ENCODE data around the gene OR4K15.
A peak's percentile ranks its signal among the peaks of the same experiment; 100 is the strongest.

The OR4K15 gene

DNA sequence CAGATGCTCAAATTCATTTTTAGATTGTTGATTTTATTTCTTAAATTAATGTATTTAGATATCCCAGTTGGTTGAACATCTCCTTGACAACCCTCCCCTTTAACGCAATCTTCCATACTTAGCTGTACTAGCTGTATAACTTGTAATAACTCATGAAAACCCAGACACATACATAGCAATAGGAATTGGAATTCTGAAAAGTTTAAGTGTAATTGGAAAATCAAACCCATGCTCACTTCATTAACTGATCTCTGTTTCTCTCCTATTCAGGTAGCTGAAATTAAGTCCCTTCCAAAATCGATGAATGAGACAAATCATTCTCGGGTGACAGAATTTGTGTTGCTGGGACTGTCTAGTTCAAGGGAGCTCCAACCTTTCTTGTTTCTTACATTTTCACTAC, at the start of gene OR4K15:
TSS of gene OR4K15 (plus strand) at position 301 of the 400 bp plus-strand sequence. CDS start at position 301, 0 bp downstream.
- no peak for TF ChIP-seq CTCF (IDR thresholded peaks at IDR 0.05)

DNA sequence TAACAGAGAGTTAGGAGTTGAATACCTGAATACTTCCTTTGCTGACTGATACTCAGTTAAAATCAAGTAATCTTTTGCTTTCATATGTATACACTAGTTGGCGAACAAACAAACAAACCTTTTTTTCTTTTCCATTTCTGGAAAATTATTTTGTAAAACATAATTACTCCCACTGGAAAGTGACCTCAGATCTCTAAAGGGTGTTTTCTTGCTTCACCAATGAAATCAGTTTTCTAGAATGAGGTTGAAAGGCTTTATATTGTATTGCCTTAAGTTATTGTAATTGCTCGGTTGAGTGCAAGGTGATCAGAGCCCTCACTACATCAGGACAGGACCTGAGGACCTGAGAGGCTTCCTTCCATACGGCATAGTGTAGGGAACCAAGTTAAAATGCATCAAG, 44.8 kb upstream of the OR4K15 start, which contains the start of gene OR4K1:
TSS of gene OR4K1 (plus strand) at position 301 of the 400 bp plus-strand sequence. CDS start 4,750 bp downstream, outside the sequence.
- TF ChIP-seq CTCF (IDR thresholded peaks at IDR 0.05): no peak

GRCh38 chr14:19941668-19942067, 33.7 kb upstream of the OR4K15 start:
- TF ChIP-seq CTCF (IDR thresholded peaks at IDR 0.05): no peak

- peak; percentile 37; the same call in 1 of the 2 replicates for TF ChIP-seq CTCF (IDR thresholded peaks at IDR 0.05)
Measured at GRCh38 chr14:19947413-19948090, 27.8 kb upstream of the OR4K15 start.

DNA sequence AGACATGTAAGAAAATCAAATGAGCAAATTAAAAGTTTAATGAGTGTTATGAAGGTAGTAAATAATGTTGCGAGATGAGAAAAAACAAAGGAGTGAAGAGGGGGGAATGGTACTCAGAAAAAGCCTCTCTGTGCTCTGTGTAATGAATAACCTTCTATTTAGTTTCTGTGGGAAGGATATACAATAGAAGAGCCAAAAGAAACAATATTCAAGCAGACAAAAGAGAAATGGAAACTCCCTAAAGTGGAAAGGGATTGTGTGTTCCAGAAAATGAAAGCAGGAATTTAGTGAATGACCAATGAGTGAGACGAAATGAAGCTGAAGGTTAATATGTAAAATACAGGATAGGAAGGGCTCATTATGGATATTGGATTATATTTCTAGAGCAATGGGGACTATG, 26.2 kb upstream of the OR4K15 start:
- TF ChIP-seq CTCF (IDR thresholded peaks at IDR 0.05): no peak

GRCh38 chr14:19974844-19975243, 547 bp upstream of the OR4K15 start:
- TF ChIP-seq CTCF (IDR thresholded peaks at IDR 0.05): no peak

- TF ChIP-seq CTCF (IDR thresholded peaks at IDR 0.05): no peak
Measured at GRCh38 chr14:19993438-19993837, 18.0 kb downstream of the OR4K15 start.

All from LNCAP (cell line).